ENCODE results near the gene GBA2. TPM values are rescaled to one million over a fixed set of nuclear protein-coding genes. Genes with fewer than 3 reads are reported as not detected.
A peak's percentile ranks its signal among the peaks of the same experiment; 100 is the strongest.

The GBA2 gene
- total and polyA plus RNA-seq, 11 donors = 52.1 to 96.2 (median 65.5) TPM

- Histone ChIP-seq H3K4me3 (peak overlapping the region in 11 of 12 donors; percentile 77 to 98 (median 86)), H3K27me3 (no peaks in the 10 kb centered on the region), H3K9me3 (no peaks in the 10 kb centered on the region), H3K36me3 (peaks cover 0 to 29% (median 24%) of the 10 kb centered on the region in 9 donors), H3K27ac (peak overlapping the region in 11 of 12 donors; percentile 40 to 99 (median 98)), H3K4me1 (peaks cover 12 to 77% (median 61%) of the 10 kb centered on the region in 12 donors)
- TF ChIP-seq, protein P1, sequence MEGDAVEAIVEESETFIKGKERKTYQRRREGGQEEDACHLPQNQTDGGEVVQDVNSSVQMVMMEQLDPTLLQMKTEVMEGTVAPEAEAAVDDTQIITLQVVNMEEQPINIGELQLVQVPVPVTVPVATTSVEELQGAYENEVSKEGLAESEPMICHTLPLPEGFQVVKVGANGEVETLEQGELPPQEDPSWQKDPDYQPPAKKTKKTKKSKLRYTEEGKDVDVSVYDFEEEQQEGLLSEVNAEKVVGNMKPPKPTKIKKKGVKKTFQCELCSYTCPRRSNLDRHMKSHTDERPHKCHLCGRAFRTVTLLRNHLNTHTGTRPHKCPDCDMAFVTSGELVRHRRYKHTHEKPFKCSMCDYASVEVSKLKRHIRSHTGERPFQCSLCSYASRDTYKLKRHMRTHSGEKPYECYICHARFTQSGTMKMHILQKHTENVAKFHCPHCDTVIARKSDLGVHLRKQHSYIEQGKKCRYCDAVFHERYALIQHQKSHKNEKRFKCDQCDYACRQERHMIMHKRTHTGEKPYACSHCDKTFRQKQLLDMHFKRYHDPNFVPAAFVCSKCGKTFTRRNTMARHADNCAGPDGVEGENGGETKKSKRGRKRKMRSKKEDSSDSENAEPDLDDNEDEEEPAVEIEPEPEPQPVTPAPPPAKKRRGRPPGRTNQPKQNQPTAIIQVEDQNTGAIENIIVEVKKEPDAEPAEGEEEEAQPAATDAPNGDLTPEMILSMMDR (IDR thresholded peaks at IDR 0.05) = peak; percentile 28 to 63 (median 41)
- no peak for TF ChIP-seq POLR2A (IDR thresholded peaks at IDR 0.05)
- no peak for ATAC-seq
- peak; percentile 65 to 83 (median 75) for DNase-seq
- 11 to 23% (median 21%) methylated on average over 6 of the region's 6 CpGs for WGBS, 4 donors
- intact Hi-C loops (cut with DNase I) = loop anchor here in 9 of 10 donors (2.0 to 5.0 kb wide), 9 partner anchors 33 to 125 kb away; partner anchors contain the start of genes CCDC107 (in 2 of the 9), RMRP (in 2 of the 9), TPM2 (in 2 of the 9) and ARHGEF39 (in 1 of the 9)
Observed at GRCh38 chr9:35729700-35730485, 19.1 kb downstream of the GBA2 start.

DNA sequence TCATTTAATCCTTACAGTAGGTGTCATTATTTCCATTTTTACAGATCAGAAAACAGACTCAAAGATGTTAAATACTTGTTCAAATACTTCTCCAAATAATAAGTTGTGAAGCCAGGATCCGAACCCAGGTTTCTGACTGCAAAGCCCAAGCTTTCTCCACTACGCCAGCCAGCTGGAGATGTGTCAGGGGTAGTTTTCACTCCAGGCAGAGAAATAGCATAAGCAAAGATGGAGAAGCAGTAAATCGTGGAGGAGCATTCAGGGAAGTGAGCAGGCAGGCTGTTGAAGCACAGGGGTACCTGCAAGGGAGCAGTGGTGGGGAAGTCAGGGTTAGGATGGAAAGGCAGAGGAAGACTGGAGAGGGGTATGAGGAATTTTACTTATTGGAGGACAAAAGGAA lies 19.9 kb downstream of the GBA2 start:
- DNase-seq (peak in 1 of 5 donors; percentile 12), ATAC-seq (no peak)
- WGBS, 4 donors = 44 to 54% (median 47%) methylated on average over 3 of the region's 3 CpGs
- Histone ChIP-seq H3K27me3 (no peaks in the 10 kb centered on the region), H3K27ac (peak overlapping the region in 11 of 12 donors; percentile 40 to 99 (median 98)), H3K4me1 (peaks cover 12 to 74% (median 60%) of the 10 kb centered on the region in 12 donors), H3K36me3 (peaks cover 0 to 29% (median 24%) of the 10 kb centered on the region in 9 donors), H3K4me3 (peak overlapping the region in 10 of 12 donors; percentile 77 to 98 (median 86)), H3K9me3 (no peaks in the 10 kb centered on the region)
- intact Hi-C loops (cut with DNase I) = loop anchor here in 9 of 10 donors (2.0 to 5.0 kb wide), 6 partner anchors 37 to 82 kb away; partner anchors contain the start of genes TPM2 (in 2 of the 9), ARHGEF39 (in 1 of the 9), CCDC107 (in 1 of the 9) and RMRP (in 1 of the 9)
- TF ChIP-seq POLR2A (IDR thresholded peaks at IDR 0.05) = no peak
- TF ChIP-seq, protein P1 (IDR thresholded peaks at IDR 0.05) = no peak

DNA sequence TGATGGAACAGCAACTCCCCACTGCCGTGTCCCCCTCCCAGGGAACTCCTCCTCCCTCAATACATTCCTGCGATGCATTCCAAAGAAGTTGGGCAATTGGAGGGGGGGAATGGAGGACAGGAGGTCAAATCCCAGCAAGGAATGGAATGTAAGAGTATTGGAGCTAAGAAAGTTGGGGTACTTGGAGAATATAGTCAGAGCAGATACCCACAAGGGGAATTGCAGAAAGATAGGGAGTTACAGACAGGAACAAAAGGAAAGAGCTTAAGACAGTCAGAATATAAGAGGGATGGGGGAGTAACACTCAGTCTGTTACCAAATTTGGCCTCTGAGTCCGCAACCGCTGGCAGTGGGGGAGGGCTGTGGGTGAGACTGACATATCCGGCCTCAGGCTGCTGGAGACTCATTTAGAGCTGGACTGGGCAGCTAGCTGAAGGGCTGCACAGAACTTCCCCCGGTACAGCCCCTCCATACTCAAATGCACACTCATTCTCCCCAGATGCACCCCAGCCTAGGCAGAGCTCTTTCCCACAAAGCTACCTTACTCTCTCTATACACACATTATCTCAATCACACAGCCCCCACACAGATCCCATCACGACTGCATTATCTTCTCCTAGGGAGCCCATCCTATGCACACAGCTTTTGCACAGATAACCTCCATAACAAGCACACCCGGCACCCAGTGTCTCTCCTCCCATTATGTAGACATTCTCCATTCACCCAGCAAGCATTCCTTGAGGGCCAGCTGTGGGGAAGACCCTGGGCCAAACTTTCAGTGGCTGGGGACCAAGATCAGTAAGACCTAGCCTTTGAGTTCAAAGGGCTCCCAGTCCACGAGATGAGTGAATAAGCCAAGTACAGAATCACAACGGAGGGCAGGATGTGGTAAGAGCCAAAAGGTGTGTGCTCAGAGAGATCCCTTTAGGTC lies 20.7 kb downstream of the GBA2 start:
- intact Hi-C loops (cut with DNase I) = loop anchor here (1.0 to 5.0 kb wide), 8 partner anchors 36 to 81 kb away; partner anchors contain the start of genes CCDC107 (in 2 of the 10), RMRP (in 2 of the 10), TPM2 (in 2 of the 10) and ARHGEF39 (in 1 of the 10)
- WGBS, 4 donors = 1 to 4% (median 2%) methylated on average over 10 of the region's 10 CpGs
- TF ChIP-seq POLR2A (IDR thresholded peaks at IDR 0.05) = peak in 1 of 2 donors; percentile 55
- TF ChIP-seq, protein P1 (IDR thresholded peaks at IDR 0.05) = no peak

More for the DNA sequence above, 20.7 kb downstream of the GBA2 start:
- H3K4me1 ChIP-seq = peaks cover 10 to 66% (median 54%) of the 10 kb centered on the region in 12 donors
- no peaks in the 10 kb centered on the region for H3K27me3 ChIP-seq
- peak overlapping the region; percentile 68 to 99 (median 98) for H3K27ac ChIP-seq
- DNase-seq = peak; percentile 85 to 89 (median 86)
- no peaks in the 10 kb centered on the region for H3K9me3 ChIP-seq
- peak; percentile 29 to 54 (median 42) for ATAC-seq
- H3K4me3 ChIP-seq = peak overlapping the region in 11 of 12 donors; percentile 10 to 98 (median 84)
- peaks cover 0 to 33% (median 31%) of the 10 kb centered on the region in 9 donors for H3K36me3 ChIP-seq

Measured in heart left ventricle (tissue), 16 donors.